ENCODE data around the gene VAV2.

The VAV2 gene

GRCh38 chr9:133739408-133740280 is 252.5 kb downstream of the VAV2 start:
- H3K4me3 ChIP-seq (ENCODE audit: low read depth, low read length): no peak overlapping the region
- in situ Hi-C loops (cut with HindIII; ENCODE audit: low sequenced_read_pairs): no loop called here
- no peak for TF ChIP-seq CTCF (IDR thresholded peaks at IDR 0.05; ENCODE audit: low read depth, low read length, missing control alignments)
- no peak for DNase-seq (ENCODE audit: low read depth)

- in situ Hi-C loops (cut with HindIII; ENCODE audit: low sequenced_read_pairs): no loop called here
- no peak for DNase-seq (ENCODE audit: low read depth)
- TF ChIP-seq CTCF (IDR thresholded peaks at IDR 0.05; ENCODE audit: low read depth, low read length, missing control alignments): no peak
- H3K4me3 ChIP-seq (ENCODE audit: low read depth, low read length): no peak overlapping the region
These were observed 253.4 kb downstream of the VAV2 start for GRCh38 chr9:133738640-133739225.

- in situ Hi-C loops (cut with HindIII; ENCODE audit: low sequenced_read_pairs): no loop called here
- peak within 1 kb of the TSS; percentile 14 for H3K4me3 ChIP-seq (ENCODE audit: low read depth, low read length)
- TF ChIP-seq CTCF (IDR thresholded peaks at IDR 0.05; ENCODE audit: low read depth, low read length, missing control alignments): no peak
- DNase-seq (ENCODE audit: low read depth): no peak
These were observed 254.1 kb downstream of the VAV2 start, which contains the start of gene SARDH for GRCh38 chr9:133737774-133738639. TSS of gene SARDH (minus strand) at chr9:133738352. CDS start at chr9:133734173, 4,179 bp downstream.

GRCh38 chr9:133737071-133737773 is 254.9 kb downstream of the VAV2 start:
- no peak for DNase-seq (ENCODE audit: low read depth)
- no peak overlapping the region for H3K4me3 ChIP-seq (ENCODE audit: low read depth, low read length)
- in situ Hi-C loops (cut with HindIII; ENCODE audit: low sequenced_read_pairs): no loop called here
- TF ChIP-seq CTCF (IDR thresholded peaks at IDR 0.05; ENCODE audit: low read depth, low read length, missing control alignments): no peak

- no peak for DNase-seq (ENCODE audit: low read depth)
These were observed 256.2 kb downstream of the VAV2 start for GRCh38 chr9:133735931-133736330.

More at GRCh38 chr9:133735931-133736330, 256.2 kb downstream of the VAV2 start:
- in situ Hi-C loops (cut with HindIII; ENCODE audit: low sequenced_read_pairs): no loop called here
- no peak overlapping the region for H3K4me3 ChIP-seq (ENCODE audit: low read depth, low read length)
- TF ChIP-seq CTCF (IDR thresholded peaks at IDR 0.05; ENCODE audit: low read depth, low read length, missing control alignments): no peak

Measured in astrocyte of the cerebellum (primary cell).